Cardiac muscle cell (in vitro differentiated cells and primary cell): Measurements from ENCODE around the gene CLDN19. TPM values are rescaled to one million over a fixed set of nuclear protein-coding genes. Genes with fewer than 3 reads are reported as not detected.

ENCODE experiments used
- DNase-seq, 2 donors: peaks; one replicate each; pipeline versions ENCODE4 v3.0.0 to v3.0.0-alpha.2; 2010 to 2017; ENCODE audit warnings: low read depth in 1 of 2, low spot score in 1 of 2
- H3K27ac ChIP-seq: fragments of 200-600 bp; sonication (generic); 2 replicates; pipeline ENCODE4 v1.5.1; 2016
- H3K27me3 ChIP-seq: fragments of 200-600 bp; sonication (generic); 2 replicates; pipeline ENCODE4 v1.6.0; 2016; ENCODE audit warnings: control low read depth
- H3K36me3 ChIP-seq: fragments of 200-600 bp; sonication (generic); 2 replicates; pipeline ENCODE4 v1.5.1; 2016; ENCODE audit warnings: control low read depth
- H3K4me1 ChIP-seq: fragments of 200-600 bp; sonication (generic); 2 replicates; pipeline ENCODE4 v1.8.1; 2017; ENCODE audit warnings: low read depth, mild to moderate bottlenecking, mixed run types
- H3K4me3 ChIP-seq: fragments of 200-600 bp; sonication (generic); 2 replicates; pipeline ENCODE4 v1.5.1; 2016; ENCODE audit warnings: mild to moderate bottlenecking
- H3K9me3 ChIP-seq: fragments of 200-600 bp; sonication (generic); 2 replicates; pipeline ENCODE4 v1.5.1; 2017; ENCODE audit warnings: low read depth, mild to moderate bottlenecking, control low read depth
- polyA plus RNA-seq: library from polyadenylated mRNA; unstranded; fragments of >200 nt; fragmentation: Nextera tagmentation; extraction: Ambion mirVana; gene quantifications from 2 replicates; pipeline ENCODE4 v1.2.1, GENCODE V29; 2016
- total RNA-seq: library from RNA; depleted of rRNA; stranded (reverse); fragments of >200 nt; gene quantifications from 2 replicates; pipeline ENCODE4 v1.2.3, GENCODE V29; 2016
- TF ChIP-seq, protein P1 (sequence below): IDR thresholded peaks from 2 replicates; pipeline ENCODE4 v1.5.1; 2012; ENCODE audit warnings: low read depth, mild to moderate bottlenecking, low read length

The CLDN19 gene
- total and polyA plus RNA-seq, 2 experiments from 2014 or later: 4.3 to 12.9 TPM

DNA sequence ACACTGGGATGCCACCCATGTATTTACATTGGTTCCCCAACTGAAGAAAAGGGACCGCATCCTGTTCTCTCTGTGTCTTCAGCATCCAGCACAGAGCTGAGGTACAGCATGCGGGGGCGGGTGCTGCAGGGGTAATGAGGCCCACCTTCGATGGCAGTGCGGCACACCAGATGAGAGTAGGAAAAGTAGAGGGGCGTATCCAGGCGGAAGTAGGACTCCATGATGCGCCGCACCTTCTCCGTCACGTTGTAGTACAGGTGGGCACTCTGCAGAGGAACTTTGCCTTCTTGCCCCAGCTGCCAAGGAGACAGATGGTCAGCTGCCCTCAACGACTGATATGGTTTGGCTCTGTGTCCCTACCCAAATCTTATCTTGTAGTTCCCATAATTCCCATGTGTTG is 10.0 kb upstream of the CLDN19 start:
- DNase-seq: no peak
- Histone ChIP-seq H3K27ac (no peak overlapping the region), H3K36me3 (peaks cover 52% of the 10 kb centered on the region), H3K4me3 (no peak overlapping the region), H3K9me3 (no peaks in the 10 kb centered on the region), H3K4me1 (peaks cover 6% of the 10 kb centered on the region), H3K27me3 (no peaks in the 10 kb centered on the region)
- TF ChIP-seq, protein P1, sequence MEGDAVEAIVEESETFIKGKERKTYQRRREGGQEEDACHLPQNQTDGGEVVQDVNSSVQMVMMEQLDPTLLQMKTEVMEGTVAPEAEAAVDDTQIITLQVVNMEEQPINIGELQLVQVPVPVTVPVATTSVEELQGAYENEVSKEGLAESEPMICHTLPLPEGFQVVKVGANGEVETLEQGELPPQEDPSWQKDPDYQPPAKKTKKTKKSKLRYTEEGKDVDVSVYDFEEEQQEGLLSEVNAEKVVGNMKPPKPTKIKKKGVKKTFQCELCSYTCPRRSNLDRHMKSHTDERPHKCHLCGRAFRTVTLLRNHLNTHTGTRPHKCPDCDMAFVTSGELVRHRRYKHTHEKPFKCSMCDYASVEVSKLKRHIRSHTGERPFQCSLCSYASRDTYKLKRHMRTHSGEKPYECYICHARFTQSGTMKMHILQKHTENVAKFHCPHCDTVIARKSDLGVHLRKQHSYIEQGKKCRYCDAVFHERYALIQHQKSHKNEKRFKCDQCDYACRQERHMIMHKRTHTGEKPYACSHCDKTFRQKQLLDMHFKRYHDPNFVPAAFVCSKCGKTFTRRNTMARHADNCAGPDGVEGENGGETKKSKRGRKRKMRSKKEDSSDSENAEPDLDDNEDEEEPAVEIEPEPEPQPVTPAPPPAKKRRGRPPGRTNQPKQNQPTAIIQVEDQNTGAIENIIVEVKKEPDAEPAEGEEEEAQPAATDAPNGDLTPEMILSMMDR: no peak

GRCh38 chr1:42748461-42749410 is 8.7 kb upstream of the CLDN19 start:
- Histone ChIP-seq H3K4me1 (peaks cover 6% of the 10 kb centered on the region), H3K4me3 (no peak overlapping the region), H3K27me3 (no peaks in the 10 kb centered on the region), H3K36me3 (peaks cover 40% of the 10 kb centered on the region), H3K9me3 (no peaks in the 10 kb centered on the region), H3K27ac (no peak overlapping the region)
- TF ChIP-seq, protein P1: no peak
- DNase-seq: no peak

- DNase-seq: no peak
- TF ChIP-seq, protein P1: no peak
- H3K36me3 ChIP-seq: peaks cover 34% of the 10 kb centered on the region
- H3K27me3 ChIP-seq: no peaks in the 10 kb centered on the region
- no peaks in the 10 kb centered on the region for H3K9me3 ChIP-seq
- peaks cover 6% of the 10 kb centered on the region for H3K4me1 ChIP-seq
- H3K27ac ChIP-seq: peak overlapping the region; percentile 35
- no peak overlapping the region for H3K4me3 ChIP-seq
Observed at GRCh38 chr1:42748021-42748420, 8.0 kb upstream of the CLDN19 start.

GRCh38 chr1:42747125-42747524 is 7.1 kb upstream of the CLDN19 start:
- TF ChIP-seq, protein P1: peak; percentile 58
- peak; percentile 35 to 76 for DNase-seq
- H3K9me3 ChIP-seq: no peaks in the 10 kb centered on the region
- H3K4me1 ChIP-seq: peaks cover 6% of the 10 kb centered on the region
- peak overlapping the region; percentile 35 for H3K27ac ChIP-seq
- H3K27me3 ChIP-seq: no peaks in the 10 kb centered on the region
- H3K4me3 ChIP-seq: no peak overlapping the region
- peaks cover 25% of the 10 kb centered on the region for H3K36me3 ChIP-seq

GRCh38 chr1:42746436-42747105 is 6.5 kb upstream of the CLDN19 start:
- no peak overlapping the region for H3K27ac ChIP-seq
- TF ChIP-seq, protein P1: no peak

More at GRCh38 chr1:42746436-42747105, 6.5 kb upstream of the CLDN19 start:
- Histone ChIP-seq H3K36me3 (peaks cover 20% of the 10 kb centered on the region), H3K27me3 (no peaks in the 10 kb centered on the region), H3K4me3 (no peak overlapping the region), H3K4me1 (peaks cover 6% of the 10 kb centered on the region), H3K9me3 (no peaks in the 10 kb centered on the region)
- DNase-seq: no peak
